SU-DHL-6 (cell line): Measurements from ENCODE around the gene AP3B2.
"Not testable (repeated sequence)": the region's sequence is repeated elsewhere in the genome, so short reads cannot be mapped to it uniquely, and the experiment has no call there.

Experiments
- H2AFZ ChIP-seq: fragments of 200-600 bp; sonication (generic); 2 replicates; pipeline ENCODE4 v1.6.1; 2014; ENCODE audit warnings: low read depth, mild to moderate bottlenecking, moderate library complexity, mixed read lengths, antibody characterized with exemption, low read length; ENCODE audit not compliant: severe bottlenecking
- H3F3A ChIP-seq: fragments of 200-600 bp; shearing (Covaris generic); 2 replicates; pipeline ENCODE4 v1.6.0; 2016; ENCODE audit warnings: antibody characterized with exemption, mild to moderate bottlenecking; ENCODE audit not compliant: insufficient read depth
- H3K27ac ChIP-seq: fragments of 200-600 bp; sonication (generic); 2 replicates; pipeline ENCODE4 v1.5.1; 2016; ENCODE audit warnings: low read depth, mild to moderate bottlenecking, low read length, moderate library complexity, mixed read lengths
- H3K27me3 ChIP-seq: fragments of 200-600 bp; sonication (generic), shearing (Covaris generic); 2 replicates; pipeline ENCODE4 v1.6.0; 2014; ENCODE audit warnings: mild to moderate bottlenecking, low read length
- H3K36me3 ChIP-seq: fragments of 200-600 bp; sonication (generic); 2 replicates; pipeline ENCODE4 v1.6.1; 2014; ENCODE audit warnings: mild to moderate bottlenecking, low read length, mixed read lengths
- H3K4me2 ChIP-seq: fragments of 300-600, 200-600 bp; shearing (Covaris generic), sonication (generic); 2 replicates; pipeline ENCODE4 v1.6.0; 2014; ENCODE audit warnings: low read length, low read depth, mild to moderate bottlenecking; ENCODE audit not compliant: poor library complexity, severe bottlenecking
- H3K4me3 ChIP-seq: fragments of 200-600 bp; sonication (generic); 2 replicates; pipeline ENCODE4 v1.5.1; 2014; ENCODE audit warnings: antibody characterized with exemption, low read length, mild to moderate bottlenecking, mixed read lengths; ENCODE audit not compliant: insufficient read depth, poor library complexity, severe bottlenecking
- H3K79me2 ChIP-seq: fragments of 200-600 bp; sonication (generic); 2 replicates; pipeline ENCODE4 v1.6.1; 2014; ENCODE audit warnings: mild to moderate bottlenecking, low read length, moderate library complexity; ENCODE audit not compliant: insufficient read depth
- H3K9ac ChIP-seq: fragments of 200-600 bp; sonication (generic); 2 replicates; pipeline ENCODE4 v1.7.0; 2014; ENCODE audit warnings: mild to moderate bottlenecking, low read length
- H3K9me2 ChIP-seq: fragments of 200-600 bp; sonication (generic); replicated peaks from 2 replicates; pipeline ENCODE4 v1.6.1; 2014; ENCODE audit warnings: low read length; ENCODE audit not compliant: insufficient read depth
- H3K9me3 ChIP-seq: fragments of 200-600 bp; sonication (generic); 2 replicates; pipeline ENCODE4 v1.6.1; 2014; ENCODE audit warnings: low read length, mixed read lengths; ENCODE audit not compliant: insufficient read depth
- H4K20me1 ChIP-seq: fragments of 200-600 bp; sonication (generic); 2 replicates; pipeline ENCODE4 v1.6.1; 2014; ENCODE audit warnings: low read depth, mild to moderate bottlenecking, antibody characterized with exemption, low read length, moderate library complexity, mixed read lengths
- EZH2phosphoT487 ChIP-seq: fragments of 200-600 bp; sonication (generic), shearing (Covaris generic); conservative IDR thresholded peaks from 2 replicates; pipeline ENCODE4 v1.6.1; 2018; ENCODE audit warnings: mild to moderate bottlenecking, antibody characterized with exemption, low read length, moderate library complexity, mixed read lengths
- TF ChIP-seq, protein P1 (sequence below): fragments of 200-600 bp; sonication (generic); IDR thresholded peaks from one replicate; pipeline ENCODE4 v1.5.1; 2017; ENCODE audit warnings: antibody characterized with exemption, mild to moderate bottlenecking, low read length, moderate library complexity; ENCODE audit not compliant: insufficient read depth, poor library complexity, severe bottlenecking

AP3B2 gene

DNA sequence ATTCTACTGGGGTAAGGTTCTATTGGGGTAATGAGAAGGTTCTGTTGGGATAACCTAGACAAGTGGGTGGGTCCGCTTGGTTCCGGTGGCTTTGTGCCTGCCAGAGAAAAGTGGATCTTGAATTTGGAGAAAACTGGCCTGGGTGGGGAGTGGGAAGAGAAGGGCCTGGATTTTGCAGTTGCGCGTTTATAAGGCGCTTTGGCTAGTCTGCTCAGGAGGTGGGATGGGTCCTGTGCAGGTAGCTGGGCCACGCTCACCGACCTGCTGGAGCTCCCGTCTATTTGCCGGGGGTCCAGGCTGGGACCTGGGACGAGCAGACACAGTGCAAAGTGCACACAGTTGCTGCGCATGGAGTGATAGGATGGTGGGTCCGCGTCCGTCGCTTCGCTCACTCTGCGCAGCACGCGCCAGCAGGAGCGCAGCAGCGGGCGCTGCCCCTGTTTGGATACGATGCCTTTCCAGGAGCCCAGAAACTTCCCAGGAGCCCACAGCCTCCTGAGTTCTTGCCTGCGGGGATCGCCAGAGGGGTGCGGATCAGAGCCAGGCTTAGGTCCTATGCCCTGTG is 1.3 kb upstream of the AP3B2 start:
- no peak for TF ChIP-seq EZH2phosphoT487
- TF ChIP-seq, protein P1, sequence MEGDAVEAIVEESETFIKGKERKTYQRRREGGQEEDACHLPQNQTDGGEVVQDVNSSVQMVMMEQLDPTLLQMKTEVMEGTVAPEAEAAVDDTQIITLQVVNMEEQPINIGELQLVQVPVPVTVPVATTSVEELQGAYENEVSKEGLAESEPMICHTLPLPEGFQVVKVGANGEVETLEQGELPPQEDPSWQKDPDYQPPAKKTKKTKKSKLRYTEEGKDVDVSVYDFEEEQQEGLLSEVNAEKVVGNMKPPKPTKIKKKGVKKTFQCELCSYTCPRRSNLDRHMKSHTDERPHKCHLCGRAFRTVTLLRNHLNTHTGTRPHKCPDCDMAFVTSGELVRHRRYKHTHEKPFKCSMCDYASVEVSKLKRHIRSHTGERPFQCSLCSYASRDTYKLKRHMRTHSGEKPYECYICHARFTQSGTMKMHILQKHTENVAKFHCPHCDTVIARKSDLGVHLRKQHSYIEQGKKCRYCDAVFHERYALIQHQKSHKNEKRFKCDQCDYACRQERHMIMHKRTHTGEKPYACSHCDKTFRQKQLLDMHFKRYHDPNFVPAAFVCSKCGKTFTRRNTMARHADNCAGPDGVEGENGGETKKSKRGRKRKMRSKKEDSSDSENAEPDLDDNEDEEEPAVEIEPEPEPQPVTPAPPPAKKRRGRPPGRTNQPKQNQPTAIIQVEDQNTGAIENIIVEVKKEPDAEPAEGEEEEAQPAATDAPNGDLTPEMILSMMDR: no peak
- Histone ChIP-seq H3K9me2 (no peaks in the 10 kb centered on the region), H3K9me3 (no peaks in the 10 kb centered on the region), H3K27me3 (no peaks in the 10 kb centered on the region), H4K20me1 (no peaks in the 10 kb centered on the region), H3K4me2 (no peak overlapping the region), H3K4me3 (no peak overlapping the region), H2AFZ (no peak overlapping the region), H3F3A (no peaks in the 10 kb centered on the region), H3K79me2 (no peaks in the 10 kb centered on the region), H3K27ac (no peak overlapping the region), H3K9ac (no peak overlapping the region), H3K36me3 (no peaks in the 10 kb centered on the region)

DNA sequence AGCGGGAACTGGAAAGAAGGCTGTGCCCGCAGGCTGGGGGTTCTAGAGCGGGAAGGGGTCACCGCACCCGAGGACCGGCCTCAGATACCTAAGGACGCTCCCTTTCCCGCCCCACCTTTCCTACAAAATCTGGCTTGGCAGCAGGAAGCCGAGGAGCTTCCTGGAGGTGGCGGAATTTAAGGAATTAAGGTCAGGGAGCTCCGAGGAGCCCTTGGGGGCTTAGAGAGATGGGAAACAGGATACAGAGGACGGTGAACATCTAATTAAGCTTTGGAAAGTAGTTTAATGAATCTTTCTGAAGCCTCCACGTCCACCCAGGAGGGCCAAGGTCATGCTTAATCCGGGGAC is 507 bp upstream of the AP3B2 start:
- no peaks in the 10 kb centered on the region for H3K9me2 ChIP-seq
- no peaks in the 10 kb centered on the region for H3K27me3 ChIP-seq
- H3F3A ChIP-seq: no peaks in the 10 kb centered on the region
- no peak overlapping the region for H3K9ac ChIP-seq
- H3K36me3 ChIP-seq: no peaks in the 10 kb centered on the region
- TF ChIP-seq EZH2phosphoT487: no peak
- TF ChIP-seq, protein P1: no peak
- no peak overlapping the region for H2AFZ ChIP-seq
- no peaks in the 10 kb centered on the region for H3K9me3 ChIP-seq
- peak overlapping the region; percentile 94 for H3K4me2 ChIP-seq
- no peaks in the 10 kb centered on the region for H4K20me1 ChIP-seq
- H3K27ac ChIP-seq: no peak overlapping the region
- peak overlapping the region; percentile 80 for H3K4me3 ChIP-seq
- H3K79me2 ChIP-seq: no peaks in the 10 kb centered on the region

DNA sequence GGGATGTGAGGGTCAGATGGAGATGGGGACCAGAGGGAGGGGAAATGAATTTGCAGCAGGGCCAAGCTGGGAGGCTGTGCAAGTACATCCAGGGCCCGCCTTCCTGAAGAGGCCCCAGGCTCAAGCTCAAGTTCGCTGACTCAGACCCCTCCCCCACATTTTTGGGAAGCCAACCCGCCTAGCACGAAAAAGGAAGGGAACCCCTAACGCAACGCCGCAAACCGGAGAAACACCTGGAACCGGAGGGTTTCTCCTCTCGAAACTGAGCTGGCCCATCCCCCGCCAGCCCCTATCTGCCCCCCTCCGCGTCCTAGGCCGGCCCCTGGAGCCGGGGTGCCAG is 624 bp downstream of the AP3B2 start:
- Histone ChIP-seq H3K79me2 (no peaks in the 10 kb centered on the region), H3K9me2 (no peaks in the 10 kb centered on the region), H3K9ac (no peak overlapping the region), H3K4me3 (no peak overlapping the region), H3K36me3 (no peaks in the 10 kb centered on the region), H2AFZ (no peak overlapping the region), H3K27ac (no peak overlapping the region), H3K4me2 (peak overlapping the region; percentile 94), H3F3A (no peaks in the 10 kb centered on the region), H3K9me3 (no peaks in the 10 kb centered on the region), H3K27me3 (no peaks in the 10 kb centered on the region), H4K20me1 (no peaks in the 10 kb centered on the region)
- TF ChIP-seq EZH2phosphoT487: no peak
- TF ChIP-seq, protein P1: no peak

DNA sequence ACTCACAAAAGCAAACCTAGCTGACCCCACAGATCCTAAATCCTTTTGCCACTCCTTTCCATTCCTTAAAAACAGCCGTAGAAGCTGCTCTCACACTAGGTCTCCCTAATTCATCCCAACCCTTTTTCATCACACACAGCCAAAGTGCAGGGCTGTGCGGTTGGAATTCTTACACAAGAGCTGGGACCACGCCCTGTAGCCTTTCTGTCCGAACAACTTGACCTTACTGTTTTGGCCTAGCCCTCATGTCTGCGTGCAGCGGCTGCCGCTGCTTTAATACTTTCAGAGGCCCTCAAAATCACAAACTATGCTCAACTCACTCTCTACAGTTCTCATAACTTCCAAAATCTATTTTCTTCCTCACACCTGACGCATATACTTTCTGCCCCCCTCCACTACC is 3.8 kb downstream of the AP3B2 start:
- H3K79me2 ChIP-seq, H3K27me3 ChIP-seq, H2AFZ ChIP-seq, H4K20me1 ChIP-seq, H3F3A ChIP-seq, H3K9ac ChIP-seq, H3K36me3 ChIP-seq, H3K27ac ChIP-seq, H3K4me3 ChIP-seq, H3K9me3 ChIP-seq, H3K4me2 ChIP-seq, H3K9me2 ChIP-seq: not testable (repeated sequence)
